SK-N-MC (cell line): ENCODE data around the gene GABBR2.

Experiments
- EZH2 ChIP-seq: fragments of 200-600 bp; sonication (generic); IDR thresholded peaks from one replicate; pipeline ENCODE4 v1.6.1; 2017; ENCODE audit warnings: antibody characterized with exemption
- POLR2AphosphoS5 ChIP-seq: IDR thresholded peaks from 2 replicates; pipeline ENCODE4 v1.6.1; 2012; ENCODE audit warnings: mild to moderate bottlenecking, low read depth, low read length, borderline replicate concordance

GRCh38 chr9:98556511-98556910 is 152.2 kb downstream of the GABBR2 start:
- no peak for TF ChIP-seq POLR2AphosphoS5
- TF ChIP-seq EZH2 = no peak
